Stimulated activated CD4-positive, alpha-beta T cell treated with anti-CD3 and anti-CD28 coated beads, Interleukin-4, amount 100 ng/mL, for 48 hours (primary cell): ENCODE data around the gene TANGO2.
"Not testable (repeated sequence)": the region's sequence is repeated elsewhere in the genome, so short reads cannot be mapped to it uniquely, and the experiment has no call there.

Source experiments
- DNase-seq, 2 donors: peaks; one replicate each; pipeline ENCODE4 v3.0.0-alpha.2; 2020; ENCODE audit warnings: low read depth in 2 of 2

TANGO2 gene

GRCh38 chr22:20064545-20065262, 43.8 kb downstream of the TANGO2 start:
- no peak for DNase-seq

GRCh38 chr22:20065896-20066616, 45.1 kb downstream of the TANGO2 start:
- DNase-seq: no peak

- no peak for DNase-seq
Observed at GRCh38 chr22:20066617-20067383, 45.9 kb downstream of the TANGO2 start.

GRCh38 chr22:20067384-20067682, 46.4 kb downstream of the TANGO2 start:
- not testable (repeated sequence) for DNase-seq

GRCh38 chr22:20068640-20069039, 47.7 kb downstream of the TANGO2 start:
- no peak for DNase-seq

- DNase-seq: no peak
Observed at GRCh38 chr22:20069331-20070042, 48.6 kb downstream of the TANGO2 start.

- DNase-seq: no peak
Observed at GRCh38 chr22:20071524-20071972, 50.6 kb downstream of the TANGO2 start.

GRCh38 chr22:20076627-20077172, 55.8 kb downstream of the TANGO2 start:
- DNase-seq: no peak

- DNase-seq: peak; percentile 42 to 59
Observed at GRCh38 chr22:20079745-20080444, 59.0 kb downstream of the TANGO2 start, which contains the start of gene DGCR8. Gene DGCR8 (plus strand): TSS chr22:20080241. CDS start chr22:20085964, 5,723 bp downstream.

- peak; percentile 56 to 70 for DNase-seq
Observed at GRCh38 chr22:20080445-20080775, 59.5 kb downstream of the TANGO2 start.

GRCh38 chr22:20080776-20081654, 60.1 kb downstream of the TANGO2 start:
- peak in 1 of 2 donors; percentile 9 for DNase-seq

- no peak for DNase-seq
Observed at GRCh38 chr22:20083157-20083890, 62.4 kb downstream of the TANGO2 start.

GRCh38 chr22:20083891-20084546, 63.1 kb downstream of the TANGO2 start:
- DNase-seq: no peak

- DNase-seq: no peak
Observed at GRCh38 chr22:20084547-20085413, 63.9 kb downstream of the TANGO2 start.

GRCh38 chr22:20085651-20086050, 64.7 kb downstream of the TANGO2 start:
- DNase-seq: no peak

GRCh38 chr22:20086101-20086599, 65.2 kb downstream of the TANGO2 start:
- no peak for DNase-seq

GRCh38 chr22:20086763-20087162, 65.9 kb downstream of the TANGO2 start:
- no peak for DNase-seq
